H1 (cell line): Measurements from ENCODE around the gene GNS. TPM values are rescaled to one million over a fixed set of nuclear protein-coding genes. Genes with fewer than 3 reads are reported as not detected.

ENCODE experiments used
- CTCF ChIA-PET: fragments of 300-600 bp; sonication (Branson Sonifier 250); formaldehyde crosslinking; loops from one replicate; lab custom pipeline; 2021; ENCODE audit not compliant: partially characterized antibody; lab: Charles Lee
- POLR2A ChIA-PET: fragments of 300-600 bp; sonication (Branson Sonifier 250); formaldehyde crosslinking; loops from one replicate; lab custom pipeline; 2021; ENCODE audit warnings: inconsistent platforms; ENCODE audit not compliant: partially characterized antibody; lab: Charles Lee
- DNase-seq, 2 experiments: peaks; one replicate each; pipeline versions ENCODE4 v3.0.0 to v3.0.0-alpha.2; 2010 to 2022; ENCODE audit warnings: low spot score in 2 of 2, low read depth in 1 of 2, mixed read lengths in 1 of 2
- FAIRE-seq: peaks from 2 replicates; lab custom pipeline; 2011; peaks lifted over from hg19 to GRCh38; lab: Jason Lieb, UNC
- H2AFZ ChIP-seq: 2 replicates; pipeline ENCODE4 v1.8.1; 2012; ENCODE audit warnings: low read length, inconsistent platforms
- H2AK5ac ChIP-seq: 2 replicates; pipeline ENCODE4 v1.6.1; 2013; ENCODE audit warnings: low read depth, low read length
- H2BK120ac ChIP-seq: replicated peaks from 2 replicates; pipeline ENCODE3; 2013; ENCODE audit warnings: low read depth, low read length, inconsistent platforms
- H2BK12ac ChIP-seq: 2 replicates; pipeline ENCODE4 v1.6.1; 2013; ENCODE audit warnings: low read depth, low read length
- H2BK15ac ChIP-seq: 2 replicates; pipeline ENCODE4 v1.6.1; 2013; ENCODE audit warnings: low read length
- H2BK20ac ChIP-seq: 2 replicates; pipeline ENCODE4 v1.6.1; 2013; ENCODE audit warnings: low read length
- H2BK5ac ChIP-seq: 2 replicates; pipeline ENCODE4 v1.6.1; 2013; ENCODE audit warnings: low read depth, low read length
- H3K14ac ChIP-seq: 2 replicates; pipeline ENCODE4 v1.6.1; 2013; ENCODE audit warnings: inconsistent platforms; ENCODE audit not compliant: insufficient read length
- H3K18ac ChIP-seq: 2 replicates; pipeline ENCODE4 v1.6.1; 2013; ENCODE audit warnings: low read length; ENCODE audit errors: extremely low read depth
- H3K23ac ChIP-seq: 2 replicates; pipeline ENCODE4 v1.6.1; 2013; ENCODE audit warnings: inconsistent platforms; ENCODE audit not compliant: insufficient read length
- H3K23me2 ChIP-seq: 2 replicates; pipeline ENCODE4 v1.6.1; 2013; ENCODE audit warnings: low read depth, low read length
- H3K27ac ChIP-seq: 2 replicates; pipeline ENCODE4 v1.6.1; 2011; ENCODE audit warnings: low read depth, low read length, inconsistent platforms
- H3K27me3 ChIP-seq, 4 experiments: replicated peaks in 1 of 4; 1 replicate in 1 of 4; 2 replicates in 3 of 4; pipeline versions ENCODE4 v1.6.1 to v1.8.1; 2011 to 2013; ENCODE audit warnings: low read length in 3 of 4, mild to moderate bottlenecking in 3 of 4, inconsistent platforms in 2 of 4, mixed read lengths in 2 of 4, moderate library complexity in 1 of 4; ENCODE audit not compliant: control insufficient read depth in 3 of 4, insufficient read depth in 3 of 4; ENCODE audit errors: extremely low read depth in 1 of 4
- H3K36me3 ChIP-seq, 4 experiments: 2 replicates each; pipeline versions ENCODE4 v1.6.1 to v1.8.1; 2011 to 2013; ENCODE audit warnings: mild to moderate bottlenecking in 4 of 4, low read length in 3 of 4, moderate library complexity in 2 of 4, control low read depth in 1 of 4, inconsistent platforms in 1 of 4; ENCODE audit not compliant: insufficient read depth in 4 of 4, control insufficient read depth in 2 of 4
- H3K4ac ChIP-seq: replicated peaks from 2 replicates; pipeline ENCODE3; 2013; ENCODE audit warnings: low read length, low read depth, mixed read lengths, inconsistent platforms; ENCODE audit not compliant: insufficient read length
- H3K4me1 ChIP-seq, 4 experiments: replicated peaks in 1 of 4; 1 replicate in 1 of 4; 2 replicates in 3 of 4; pipeline versions ENCODE4 v1.6.1 to v1.8.1; 2011 to 2013; ENCODE audit warnings: low read length in 3 of 4, inconsistent platforms in 2 of 4, mixed read lengths in 1 of 4; ENCODE audit not compliant: insufficient read depth in 4 of 4, control insufficient read depth in 3 of 4
- H3K4me2 ChIP-seq, 2 experiments: 2 replicates each; pipeline versions ENCODE4 v1.6.1 to v1.8.1; 2011 to 2013; ENCODE audit warnings: low read depth in 2 of 2, low read length in 2 of 2, control low read depth in 1 of 2, inconsistent platforms in 1 of 2, mild to moderate bottlenecking in 1 of 2; ENCODE audit not compliant: insufficient read depth in 1 of 2
- H3K4me3 ChIP-seq, 4 experiments: fragments of 200-600, 300-600 bp in 1 of 4; sonication (generic), shearing (Covaris generic), sonication (Bioruptor Twin) in 1 of 4; 2 replicates each; pipeline versions ENCODE4 v1.5.1 to v1.8.1; 2011 to 2016; ENCODE audit warnings: low read length in 4 of 4, low read depth in 3 of 4, control low read depth in 2 of 4, inconsistent platforms in 2 of 4, mild to moderate bottlenecking in 2 of 4, mixed read lengths in 1 of 4, moderate library complexity in 1 of 4; ENCODE audit not compliant: insufficient read depth in 2 of 4; ENCODE audit errors: extremely low read depth in 1 of 4
- H3K56ac ChIP-seq: replicated peaks from 2 replicates; pipeline ENCODE3; 2013; ENCODE audit warnings: low read depth, mild to moderate bottlenecking, mixed read lengths, low read length, inconsistent platforms; ENCODE audit not compliant: insufficient read length
- H3K79me1 ChIP-seq: 2 replicates; pipeline ENCODE4 v1.6.1; 2013; ENCODE audit warnings: low read depth, low read length, control low read depth
- H3K79me2 ChIP-seq, 2 experiments: 2 replicates each; pipeline versions ENCODE4 v1.6.1 to v1.8.1; 2012 to 2013; ENCODE audit warnings: low read length in 2 of 2, mild to moderate bottlenecking in 2 of 2, inconsistent platforms in 1 of 2; ENCODE audit not compliant: insufficient read depth in 2 of 2, control insufficient read depth in 1 of 2
- H3K9ac ChIP-seq, 4 experiments: replicated peaks in 1 of 4; 1 replicate in 1 of 4; 2 replicates in 3 of 4; pipeline versions ENCODE4 v1.6.1 to v1.8.1; 2011 to 2013; ENCODE audit warnings: low read depth in 3 of 4, low read length in 3 of 4, control low read depth in 2 of 4, mild to moderate bottlenecking in 2 of 4, moderate library complexity in 2 of 4, inconsistent platforms in 1 of 4; ENCODE audit errors: extremely low read depth in 1 of 4
- H3K9me3 ChIP-seq, 2 experiments: 2 replicates each; pipeline versions ENCODE4 v1.6.1 to v1.8.1; 2012 to 2013; ENCODE audit warnings: mild to moderate bottlenecking in 2 of 2, moderate library complexity in 2 of 2, control low read depth in 1 of 2, inconsistent platforms in 1 of 2, low read depth in 1 of 2, low read length in 1 of 2, mixed read lengths in 1 of 2; ENCODE audit not compliant: insufficient read depth in 2 of 2
- H4K20me1 ChIP-seq, 2 experiments: replicated peaks in 1 of 2; 2 replicates each; pipeline versions ENCODE3 to v1.8.1; 2011 to 2013; ENCODE audit warnings: inconsistent platforms in 2 of 2, low read length in 2 of 2, mild to moderate bottlenecking in 1 of 2; ENCODE audit not compliant: insufficient read depth in 2 of 2, control insufficient read depth in 1 of 2
- H4K5ac ChIP-seq: 2 replicates; pipeline ENCODE4 v1.6.1; 2013; ENCODE audit warnings: low read length, low read depth, mixed read lengths, inconsistent platforms; ENCODE audit not compliant: insufficient read length
- H4K8ac ChIP-seq: 2 replicates; pipeline ENCODE4 v1.8.0; 2013; ENCODE audit warnings: mild to moderate bottlenecking, moderate library complexity, low read length, inconsistent platforms; ENCODE audit not compliant: insufficient read depth; ENCODE audit errors: extremely low read depth
- H4K91ac ChIP-seq: replicated peaks from 2 replicates; pipeline ENCODE3; 2013; ENCODE audit warnings: low read length, mixed read lengths, inconsistent platforms; ENCODE audit not compliant: insufficient read length
- CHD2 ChIP-seq: IDR thresholded peaks from 2 replicates; pipeline ENCODE4 v1.6.1; 2012; ENCODE audit warnings: low read length, improper control_type of control experiment
- KDM5A ChIP-seq: fragments of 200-600 bp; IDR thresholded peaks from 2 replicates; pipeline ENCODE4 v1.7.1; 2012; ENCODE audit warnings: mild to moderate bottlenecking, low read length, inconsistent platforms, mixed read lengths
- POLR2A ChIP-seq, 2 experiments: IDR thresholded peaks; 1 replicate in 1 of 2; 2 replicates in 1 of 2; pipeline ENCODE4 v1.6.1; 2011; ENCODE audit warnings: low read depth in 2 of 2, low read length in 2 of 2, mild to moderate bottlenecking in 2 of 2; ENCODE audit errors: control extremely low read depth in 1 of 2
- POLR2AphosphoS5 ChIP-seq: IDR thresholded peaks from 2 replicates; pipeline ENCODE4 v1.6.1; 2011; ENCODE audit warnings: low read depth, low read length
- RAD21 ChIP-seq, 2 experiments: IDR thresholded peaks in 1 of 2; conservative IDR thresholded peaks in 1 of 2; 2 replicates each; pipeline ENCODE4 v1.6.1; 2011; ENCODE audit warnings: low read depth in 2 of 2, low read length in 2 of 2, improper control_type of control experiment in 1 of 2, inconsistent platforms in 1 of 2, mild to moderate bottlenecking in 1 of 2, moderate library complexity in 1 of 2
- SAP30 ChIP-seq: fragments of 300-600 bp; sonication (generic); IDR thresholded peaks from 2 replicates; pipeline ENCODE4 v1.7.1; 2012; ENCODE audit warnings: low read length, moderate library complexity, mild to moderate bottlenecking, inconsistent platforms; ENCODE audit not compliant: insufficient read depth, insufficient replicate concordance
- SIN3A ChIP-seq, 2 experiments: IDR thresholded peaks in 1 of 2; conservative IDR thresholded peaks in 1 of 2; 2 replicates each; pipeline ENCODE4 v1.6.1; 2011 to 2012; ENCODE audit warnings: low read length in 2 of 2, improper control_type of control experiment in 1 of 2, low read depth in 1 of 2, mild to moderate bottlenecking in 1 of 2
- SRF ChIP-seq: IDR thresholded peaks from 2 replicates; pipeline ENCODE4 v1.6.1; 2011; ENCODE audit warnings: mild to moderate bottlenecking, low read depth, low read length, moderate library complexity
- WGBS, 2 experiments: shearing (Covaris generic) in 1 of 2; methylation state at CpG; one replicate each; pipeline versions ENCODE4 v1.1.6 to v1.1.7; 2013 to 2015; ENCODE audit warnings: low lambda C conversion rate in 2 of 2, mixed read lengths in 2 of 2, inconsistent platforms in 1 of 2, low coverage in 1 of 2, missing lambda C conversion rate in 1 of 2; ENCODE audit not compliant: insufficient replicate concordance in 2 of 2, insufficient coverage in 1 of 2, insufficient read length in 1 of 2; ENCODE audit errors: extremely low coverage in 1 of 2, missing lambda C conversion rate in 1 of 2; 5-methylcytosine and 5-hydroxymethylcytosine counted together
- polyA plus RNA-seq, 7 experiments: library from polyadenylated mRNA; depleted of rRNA in 3 of 7; stranded (reverse) in 5 of 7; unstranded in 2 of 7; fragments of >200 nt in 5 of 7; fragments of 200-250 nt in 2 of 7; gene quantifications; 1 replicate in 5 of 7; 2 replicates in 1 of 7; 4 replicates in 1 of 7; pipeline versions ENCODE4 v1.2.1 to v1.2.3, GENCODE V29; 2011 to 2013; ENCODE audit warnings: missing spikeins in 2 of 7, mixed read lengths in 2 of 7
- total RNA-seq: library from RNA; stranded (reverse); fragmentation: NEBNext Ultra II Directional; extraction: Animal tissue kit (Norgen Biotek cat#: 25700); gene quantifications from 2 replicates; pipeline ENCODE4 v1.2.1, GENCODE V29; 2021

GNS gene
- total and polyA plus RNA-seq, 2 of the 8 experiments (the other 6 are each of a cell fraction or from before 2014, with no cell fraction given) = 16.0 to 28.5 TPM

DNA sequence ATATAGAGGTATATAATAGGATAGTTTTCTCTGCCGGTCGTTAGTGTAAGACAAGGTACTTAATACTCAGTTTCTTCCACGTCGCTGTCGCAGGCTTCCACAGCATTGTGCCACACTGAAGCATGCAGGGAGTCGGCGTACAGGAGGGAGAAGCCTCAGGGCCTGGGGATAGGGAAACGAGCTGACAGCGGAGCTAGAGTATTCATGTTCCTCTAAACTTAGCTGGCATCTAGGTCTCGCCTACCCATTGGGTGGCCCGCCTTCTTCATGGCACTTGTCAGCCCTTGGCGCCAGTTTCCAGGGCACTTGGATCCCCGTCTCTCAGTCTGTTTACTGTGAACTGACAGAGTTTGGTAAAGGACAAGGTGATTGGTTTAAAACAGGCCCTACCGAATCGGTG lies 73.6 kb downstream of the GNS start:
- FAIRE-seq (no peak), DNase-seq (no peak)
- Histone ChIP-seq H3K56ac (no peak overlapping the region), H2BK12ac (no peak overlapping the region), H3K18ac (no peak overlapping the region), H3K36me3 (peaks cover 0 to 18% (median 8%) of the 10 kb centered on the region in 4 experiments; a peak in 3 of 8 replicates), H3K23me2 (no peaks in the 10 kb centered on the region), H3K79me2 (peaks cover 0 to 49% of the 10 kb centered on the region in 2 experiments; a peak in 3 of 4 replicates), H4K91ac (no peak overlapping the region), H2BK120ac (no peak overlapping the region), H4K20me1 (peaks cover 4 to 9% of the 10 kb centered on the region in 2 experiments), H2BK15ac (no peak overlapping the region), H3K4me1 (peaks cover 2 to 10% (median 6%) of the 10 kb centered on the region in 4 experiments; a peak in 4 of 7 replicates), H3K4me2 (no peak overlapping the region), H3K27ac (no peak overlapping the region), H3K27me3 (no peaks in the 10 kb centered on the region), H2BK5ac (no peak overlapping the region), H3K4me3 (no peak overlapping the region), H3K79me1 (peaks cover 8% of the 10 kb centered on the region; the same call in 1 of the 2 replicates), H2AFZ (no peak overlapping the region), H4K5ac (no peak overlapping the region), H3K23ac (no peak overlapping the region), H3K14ac (no peak overlapping the region), H3K4ac (no peak overlapping the region), H2BK20ac (no peak overlapping the region), H3K9ac (no peak overlapping the region), H4K8ac (no peak overlapping the region), H3K9me3 (no peaks in the 10 kb centered on the region), H2AK5ac (0 out of 2 replicates have a peak overlapping the region, but pooled peaks have one; percentile 13)
- ChIA-PET CTCF (interaction anchor here (1.1 to 4.6 kb wide), 2 partner anchors 12 to 116 kb away, joined by 3 to 20 read pairs; no protein-coding TSS in a partner anchor), POLR2A (no interaction called here)
- WGBS, 2 experiments = 86% methylated on average over 15 of the region's 15 CpGs; no CpG with 5 or more reads in 1 of the 2 experiments
- TF ChIP-seq POLR2AphosphoS5 = no peak
- no peak for TF ChIP-seq RAD21 (IDR thresholded peaks at IDR 0.05 in 1 of 2, conservative IDR thresholded peaks at IDR 0.05 in 1 of 2; ENCODE audit: low read depth in 2 of 2, low read length in 2 of 2)
- TF ChIP-seq POLR2A (IDR thresholded peaks at IDR 0.05; ENCODE audit: control extremely low read depth in 1 of 2, low read depth in 2 of 2, low read length in 2 of 2) = no peak
- no peak for TF ChIP-seq SIN3A (conservative IDR thresholded peaks at IDR 0.05 in 1 of 2, IDR thresholded peaks at IDR 0.05 in 1 of 2; ENCODE audit: low read depth in 1 of 2, low read length in 2 of 2)
- no peak for TF ChIP-seq SAP30
- no peak for TF ChIP-seq SRF
- no peak for TF ChIP-seq CHD2
- TF ChIP-seq KDM5A = no peak
